Sigmoid colon (tissue), 7 donors: ENCODE measurements around the gene FBXW11. TPM values are rescaled to one million over a fixed set of nuclear protein-coding genes. Genes with fewer than 3 reads are reported as not detected.

ENCODE experiments used
- DNase-seq: peaks from one replicate; pipeline ENCODE4 v3.0.0-alpha.2; 2019
- H3K27ac ChIP-seq, 4 donors: fragments of 200-600 bp; sonication (generic); one replicate each; pipeline ENCODE4 v1.5.1; 2016 to 2019; ENCODE audit warnings: mild to moderate bottlenecking in 1 of 4
- H3K27me3 ChIP-seq, 3 donors: fragments of 200-600 bp; sonication (generic); one replicate each; pipeline ENCODE4 v1.5.1; 2019; ENCODE audit warnings: mild to moderate bottlenecking in 1 of 3
- H3K36me3 ChIP-seq, 4 donors: fragments of 200-600 bp; sonication (generic); one replicate each; pipeline ENCODE4 v1.5.1; 2016 to 2019
- H3K4me1 ChIP-seq, 4 donors: fragments of 200-600 bp; sonication (generic); one replicate each; pipeline ENCODE4 v1.5.1; 2017 to 2019
- H3K4me3 ChIP-seq, 4 donors: fragments of 200-600 bp; sonication (generic); one replicate each; pipeline ENCODE4 v1.5.1; 2017 to 2019; ENCODE audit warnings: mild to moderate bottlenecking in 2 of 4, moderate library complexity in 1 of 4
- H3K9me3 ChIP-seq, 4 donors: fragments of 200-600 bp in 3 of 4; sonication (generic) in 3 of 4; one replicate each; pipeline versions ENCODE4 v1.5.1 to v1.6.1; 2013 to 2019
- CTCF ChIP-seq, 4 experiments: fragments of 450-650 bp in 3 of 4; fragments of 200-600 bp in 1 of 4; IDR thresholded peaks; one replicate each; pipeline ENCODE4 v1.5.1; 2016 to 2019; ENCODE audit warnings: antibody characterized with exemption in 4 of 4, mild to moderate bottlenecking in 3 of 4, moderate library complexity in 2 of 4
- EP300 ChIP-seq, 4 donors: sonication (generic); formaldehyde crosslinking; IDR thresholded peaks; one replicate each; pipeline ENCODE4 v1.6.1; 2017; ENCODE audit warnings: antibody characterized with exemption in 4 of 4
- POLR2A ChIP-seq, 2 donors: fragments of 450-650 bp; IDR thresholded peaks; one replicate each; pipeline ENCODE4 v1.6.1; 2016; ENCODE audit warnings: antibody characterized with exemption in 2 of 2, mild to moderate bottlenecking in 2 of 2, moderate library complexity in 2 of 2
- POLR2AphosphoS5 ChIP-seq, 4 donors: sonication (generic); formaldehyde crosslinking; IDR thresholded peaks; one replicate each; pipeline ENCODE4 v1.6.1; 2017; ENCODE audit warnings: antibody characterized with exemption in 4 of 4
- WGBS, 2 donors: extraction: QIAGEN DNeasy Blood & Tissue Kit; methylation state at CpG; one replicate each; pipeline ENCODE4 v1.1.7; 2013; 5-methylcytosine and 5-hydroxymethylcytosine counted together
- intact Hi-C: fragments of 100-400 bp; cut with DNase I; formaldehyde crosslinking; loops from one replicate; pipeline ENCODE4 v1.15.1; 2023
- polyA plus RNA-seq, 3 donors: library from polyadenylated mRNA; stranded (reverse); fragments of 200-250 nt; gene quantifications; one replicate each; pipeline ENCODE4 v1.2.3, GENCODE V29; 2013
- total RNA-seq, 4 donors: library from RNA; depleted of rRNA; stranded (reverse); fragments of >200 nt; gene quantifications; one replicate each; pipeline ENCODE4 v1.1.0, GENCODE V29; 2016
- donor health status: healthy with polysubstance abuse.
- donor health status: Bipolar disorder and iron deficiency.
- donor health status: healthy.

Gene FBXW11
- total and polyA plus RNA-seq, 7 donors, result 14.4 to 67.1 (median 42.9) TPM

DNA sequence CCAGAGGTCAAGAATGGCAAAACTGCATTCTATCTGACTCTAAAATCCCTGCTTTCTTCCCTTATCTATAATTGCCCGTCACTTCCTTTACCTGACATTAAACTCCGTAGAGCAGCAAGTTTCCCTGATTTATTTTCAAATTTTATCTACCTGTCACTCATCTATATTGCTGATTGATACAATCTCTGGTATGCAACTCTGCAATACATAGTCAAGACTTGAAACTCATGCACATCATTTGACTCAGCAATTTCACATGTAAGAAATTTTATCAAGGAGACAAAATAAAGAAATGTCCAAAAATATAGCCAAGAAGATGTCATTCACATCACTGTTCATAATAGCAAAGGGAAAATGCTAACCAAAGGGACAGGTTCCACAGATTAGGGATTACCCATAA lies 39.5 kb downstream of the FBXW11 start:
- H3K9me3 ChIP-seq, result no peaks in the 10 kb centered on the region
- peak overlapping the region in 1 of 4 donors; percentile 1 for H3K27ac ChIP-seq
- intact Hi-C loops, result no loop called here
- H3K4me1 ChIP-seq, result peaks cover 0 to 78% (median 66%) of the 10 kb centered on the region in 4 donors
- no peak for TF ChIP-seq POLR2AphosphoS5 (IDR thresholded peaks at IDR 0.05)
- no peak for TF ChIP-seq CTCF (IDR thresholded peaks at IDR 0.05)
- TF ChIP-seq EP300 (IDR thresholded peaks at IDR 0.05), result no peak
- TF ChIP-seq POLR2A (IDR thresholded peaks at IDR 0.05), result no peak
- no peak for DNase-seq
- no peaks in the 10 kb centered on the region for H3K36me3 ChIP-seq
- no peaks in the 10 kb centered on the region for H3K27me3 ChIP-seq
- 58 to 70% methylated on average over 2 of the region's 2 CpGs for WGBS, 2 donors
- no peak overlapping the region for H3K4me3 ChIP-seq

DNA sequence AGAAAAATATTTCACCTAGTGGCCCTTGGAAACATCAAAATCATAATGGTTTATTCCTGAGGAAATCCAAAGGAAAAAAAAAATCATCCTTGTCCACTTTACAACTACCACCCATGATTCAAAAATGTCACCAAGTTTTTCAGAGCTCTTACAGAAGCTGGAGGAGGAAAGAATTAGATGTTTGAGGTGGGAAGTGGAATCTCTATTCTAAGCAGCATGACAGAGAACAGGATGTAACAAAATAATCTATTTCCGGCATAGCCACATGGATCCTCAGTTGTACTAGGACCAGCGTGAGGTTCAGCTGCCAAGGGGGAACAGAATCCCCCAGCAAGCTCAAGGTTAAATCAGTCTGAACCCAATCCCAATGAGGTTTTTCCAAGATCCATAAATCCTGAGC lies 40.2 kb downstream of the FBXW11 start:
- no peaks in the 10 kb centered on the region for H3K9me3 ChIP-seq
- 50 to 85% methylated on average over 2 of the region's 2 CpGs for WGBS, 2 donors
- DNase-seq, result no peak
- intact Hi-C loops, result no loop called here
- H3K27ac ChIP-seq, result peak overlapping the region in 2 of 4 donors; percentile 0 to 1
- no peaks in the 10 kb centered on the region for H3K27me3 ChIP-seq
- no peak overlapping the region for H3K4me3 ChIP-seq
- TF ChIP-seq POLR2AphosphoS5 (IDR thresholded peaks at IDR 0.05) (no peak), EP300 (IDR thresholded peaks at IDR 0.05) (no peak), CTCF (IDR thresholded peaks at IDR 0.05) (no peak), POLR2A (IDR thresholded peaks at IDR 0.05) (no peak)
- H3K4me1 ChIP-seq, result peaks cover 0 to 78% (median 65%) of the 10 kb centered on the region in 4 donors
- no peaks in the 10 kb centered on the region for H3K36me3 ChIP-seq

GRCh38 chr5:171965745-171966144 lies 40.7 kb downstream of the FBXW11 start:
- Histone ChIP-seq H3K27me3 (no peaks in the 10 kb centered on the region), H3K36me3 (no peaks in the 10 kb centered on the region), H3K27ac (peak overlapping the region in 1 of 4 donors; percentile 3), H3K4me1 (peaks cover 0 to 78% (median 61%) of the 10 kb centered on the region in 4 donors), H3K4me3 (no peak overlapping the region), H3K9me3 (no peaks in the 10 kb centered on the region)
- DNase-seq, result no peak
- TF ChIP-seq EP300 (IDR thresholded peaks at IDR 0.05), result no peak
- TF ChIP-seq POLR2A (IDR thresholded peaks at IDR 0.05), result no peak
- TF ChIP-seq CTCF (IDR thresholded peaks at IDR 0.05), result no peak
- no peak for TF ChIP-seq POLR2AphosphoS5 (IDR thresholded peaks at IDR 0.05)
- intact Hi-C loops, result no loop called here
- WGBS, 2 donors, result 71 to 90% methylated on average over 6 of the region's 6 CpGs

DNA sequence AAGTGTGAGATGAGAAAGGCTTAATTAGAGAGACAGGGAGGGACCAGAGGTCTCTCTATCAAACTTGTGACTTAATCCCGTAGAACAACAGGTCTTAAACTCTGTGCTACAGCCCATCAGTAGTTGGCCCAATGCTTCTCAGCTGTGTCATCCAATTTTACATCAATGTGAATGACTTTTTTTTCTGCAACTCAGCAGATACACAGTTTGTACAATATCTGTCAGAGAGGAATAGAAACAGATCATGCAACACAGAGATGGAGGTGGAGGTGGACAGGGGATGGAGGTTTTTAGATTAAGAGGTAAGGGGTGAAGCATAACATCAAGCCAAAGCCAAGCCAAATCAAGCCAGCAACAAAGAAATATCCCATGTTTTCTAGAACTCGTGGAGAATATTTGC lies 43.0 kb downstream of the FBXW11 start:
- intact Hi-C loops, result no loop called here

More for the DNA sequence above, 43.0 kb downstream of the FBXW11 start:
- Histone ChIP-seq H3K36me3 (no peaks in the 10 kb centered on the region), H3K27me3 (no peaks in the 10 kb centered on the region), H3K4me1 (peaks cover 0 to 79% (median 52%) of the 10 kb centered on the region in 4 donors), H3K4me3 (no peak overlapping the region), H3K27ac (peak overlapping the region in 1 of 4 donors; percentile 5), H3K9me3 (no peaks in the 10 kb centered on the region)
- TF ChIP-seq CTCF (IDR thresholded peaks at IDR 0.05) (no peak), POLR2AphosphoS5 (IDR thresholded peaks at IDR 0.05) (no peak), POLR2A (IDR thresholded peaks at IDR 0.05) (no peak), EP300 (IDR thresholded peaks at IDR 0.05) (no peak)
- WGBS, 2 donors, result 78 to 90% methylated on average over 2 of the region's 2 CpGs
- DNase-seq, result no peak
